Measurements from ENCODE around the gene CRY1. TPM values are rescaled to one million over a fixed set of nuclear protein-coding genes. Genes with fewer than 3 reads are reported as not detected.

The CRY1 gene
- total and polyA plus RNA-seq, 9 of the 15 experiments (the other 6 are each of a cell fraction or from before 2014, with no cell fraction given): 8.7 to 33.3 (median 25.2) TPM

DNA sequence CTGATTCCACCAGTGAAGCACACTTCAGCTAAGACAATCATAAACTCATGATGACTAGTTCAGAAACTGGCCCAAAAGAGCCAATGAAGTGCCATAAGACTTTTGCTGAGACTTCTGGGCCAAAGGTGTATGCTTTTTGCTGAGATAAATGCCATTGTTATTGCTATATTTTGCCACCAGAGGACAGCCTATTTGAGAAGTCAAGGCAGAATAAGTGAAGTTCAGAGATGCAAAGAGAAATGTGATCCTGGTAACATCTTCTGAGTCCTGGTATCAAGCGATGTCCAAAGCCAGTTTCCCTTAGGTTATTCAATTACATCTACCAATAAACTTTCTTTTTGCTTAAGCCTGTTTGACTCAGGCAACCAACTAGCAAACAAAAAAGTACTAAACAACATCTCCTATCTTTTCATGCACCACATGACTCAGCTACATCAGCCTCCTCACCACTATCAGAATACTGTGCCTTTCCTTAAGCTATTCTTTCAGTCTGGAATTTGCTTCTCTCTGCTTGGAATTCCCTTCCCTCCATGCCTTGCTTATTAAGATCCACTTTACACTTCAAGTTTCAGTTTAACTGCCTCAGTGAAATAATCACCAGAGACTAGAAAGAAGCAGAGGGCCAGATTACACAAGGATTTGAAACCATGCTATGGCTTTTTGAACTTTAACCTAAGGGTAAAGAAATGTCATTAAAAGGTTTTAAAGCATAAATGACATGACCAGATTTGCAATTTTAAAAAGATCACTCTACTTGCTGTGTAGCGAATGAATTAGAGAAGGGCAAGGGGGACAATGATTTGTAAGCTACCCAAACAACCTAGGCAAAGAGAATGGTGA is 14.0 kb downstream of the CRY1 start (continued):
- TF ChIP-seq CXXC5 (CRISPR knock-in tag; IDR thresholded peaks at IDR 0.05): no peak
- TF ChIP-seq BCOR (IDR thresholded peaks at IDR 0.05): no peak
- no peak for TF ChIP-seq SOX6 (IDR thresholded peaks at IDR 0.05)
- TF ChIP-seq FOXA1 (IDR thresholded peaks at IDR 0.05; ENCODE audit: borderline replicate concordance): no peak
- no peak for TF ChIP-seq KLF6 (CRISPR knock-in tag; IDR thresholded peaks at IDR 0.05; ENCODE audit: borderline replicate concordance)
- TF ChIP-seq, protein P1, sequence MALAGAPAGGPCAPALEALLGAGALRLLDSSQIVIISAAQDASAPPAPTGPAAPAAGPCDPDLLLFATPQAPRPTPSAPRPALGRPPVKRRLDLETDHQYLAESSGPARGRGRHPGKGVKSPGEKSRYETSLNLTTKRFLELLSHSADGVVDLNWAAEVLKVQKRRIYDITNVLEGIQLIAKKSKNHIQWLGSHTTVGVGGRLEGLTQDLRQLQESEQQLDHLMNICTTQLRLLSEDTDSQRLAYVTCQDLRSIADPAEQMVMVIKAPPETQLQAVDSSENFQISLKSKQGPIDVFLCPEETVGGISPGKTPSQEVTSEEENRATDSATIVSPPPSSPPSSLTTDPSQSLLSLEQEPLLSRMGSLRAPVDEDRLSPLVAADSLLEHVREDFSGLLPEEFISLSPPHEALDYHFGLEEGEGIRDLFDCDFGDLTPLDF (CRISPR knock-in tag; IDR thresholded peaks at IDR 0.05): no peak
- peak; percentile 66 for TF ChIP-seq ZNF316 (IDR thresholded peaks at IDR 0.05)
- TF ChIP-seq JUND (IDR thresholded peaks at IDR 0.05; ENCODE audit: borderline replicate concordance, low read depth, low read length): peak; percentile 5; the same call in 1 of the 2 replicates
- no peak for TF ChIP-seq JUND (tag; IDR thresholded peaks at IDR 0.05; ENCODE audit: borderline replicate concordance, low read depth, low read length)
- TF ChIP-seq YY1 (IDR thresholded peaks at IDR 0.05; ENCODE audit: borderline replicate concordance in 1 of 3, control insufficient read depth in 1 of 3, extremely low read depth in 1 of 3, insufficient read depth in 3 of 3, insufficient read length in 1 of 3, insufficient replicate concordance in 2 of 3, low read depth in 1 of 3, low read length in 2 of 3): no peak
- no peak for TF ChIP-seq CHD1 (IDR thresholded peaks at IDR 0.05; ENCODE audit: low read length)
- TF ChIP-seq, protein P2, sequence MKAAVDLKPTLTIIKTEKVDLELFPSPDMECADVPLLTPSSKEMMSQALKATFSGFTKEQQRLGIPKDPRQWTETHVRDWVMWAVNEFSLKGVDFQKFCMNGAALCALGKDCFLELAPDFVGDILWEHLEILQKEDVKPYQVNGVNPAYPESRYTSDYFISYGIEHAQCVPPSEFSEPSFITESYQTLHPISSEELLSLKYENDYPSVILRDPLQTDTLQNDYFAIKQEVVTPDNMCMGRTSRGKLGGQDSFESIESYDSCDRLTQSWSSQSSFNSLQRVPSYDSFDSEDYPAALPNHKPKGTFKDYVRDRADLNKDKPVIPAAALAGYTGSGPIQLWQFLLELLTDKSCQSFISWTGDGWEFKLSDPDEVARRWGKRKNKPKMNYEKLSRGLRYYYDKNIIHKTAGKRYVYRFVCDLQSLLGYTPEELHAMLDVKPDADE (conservative IDR thresholded peaks at IDR 0.05; ENCODE audit: control insufficient read depth, low read depth, low read length): no peak
- 0 out of 2 replicates have a peak, but pooled peaks have one; percentile 1 for TF ChIP-seq MAFF (IDR thresholded peaks at IDR 0.05; ENCODE audit: low read length)
- TF ChIP-seq, protein P3, sequence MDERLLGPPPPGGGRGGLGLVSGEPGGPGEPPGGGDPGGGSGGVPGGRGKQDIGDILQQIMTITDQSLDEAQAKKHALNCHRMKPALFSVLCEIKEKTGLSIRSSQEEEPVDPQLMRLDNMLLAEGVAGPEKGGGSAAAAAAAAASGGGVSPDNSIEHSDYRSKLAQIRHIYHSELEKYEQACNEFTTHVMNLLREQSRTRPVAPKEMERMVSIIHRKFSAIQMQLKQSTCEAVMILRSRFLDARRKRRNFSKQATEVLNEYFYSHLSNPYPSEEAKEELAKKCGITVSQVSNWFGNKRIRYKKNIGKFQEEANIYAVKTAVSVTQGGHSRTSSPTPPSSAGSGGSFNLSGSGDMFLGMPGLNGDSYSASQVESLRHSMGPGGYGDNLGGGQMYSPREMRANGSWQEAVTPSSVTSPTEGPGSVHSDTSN (CRISPR knock-in tag; IDR thresholded peaks at IDR 0.05; ENCODE audit: low read depth): no peak
- TF ChIP-seq, protein P3 (tag; conservative IDR thresholded peaks at IDR 0.05; ENCODE audit: low read depth): no peak
- TF ChIP-seq, protein P4, sequence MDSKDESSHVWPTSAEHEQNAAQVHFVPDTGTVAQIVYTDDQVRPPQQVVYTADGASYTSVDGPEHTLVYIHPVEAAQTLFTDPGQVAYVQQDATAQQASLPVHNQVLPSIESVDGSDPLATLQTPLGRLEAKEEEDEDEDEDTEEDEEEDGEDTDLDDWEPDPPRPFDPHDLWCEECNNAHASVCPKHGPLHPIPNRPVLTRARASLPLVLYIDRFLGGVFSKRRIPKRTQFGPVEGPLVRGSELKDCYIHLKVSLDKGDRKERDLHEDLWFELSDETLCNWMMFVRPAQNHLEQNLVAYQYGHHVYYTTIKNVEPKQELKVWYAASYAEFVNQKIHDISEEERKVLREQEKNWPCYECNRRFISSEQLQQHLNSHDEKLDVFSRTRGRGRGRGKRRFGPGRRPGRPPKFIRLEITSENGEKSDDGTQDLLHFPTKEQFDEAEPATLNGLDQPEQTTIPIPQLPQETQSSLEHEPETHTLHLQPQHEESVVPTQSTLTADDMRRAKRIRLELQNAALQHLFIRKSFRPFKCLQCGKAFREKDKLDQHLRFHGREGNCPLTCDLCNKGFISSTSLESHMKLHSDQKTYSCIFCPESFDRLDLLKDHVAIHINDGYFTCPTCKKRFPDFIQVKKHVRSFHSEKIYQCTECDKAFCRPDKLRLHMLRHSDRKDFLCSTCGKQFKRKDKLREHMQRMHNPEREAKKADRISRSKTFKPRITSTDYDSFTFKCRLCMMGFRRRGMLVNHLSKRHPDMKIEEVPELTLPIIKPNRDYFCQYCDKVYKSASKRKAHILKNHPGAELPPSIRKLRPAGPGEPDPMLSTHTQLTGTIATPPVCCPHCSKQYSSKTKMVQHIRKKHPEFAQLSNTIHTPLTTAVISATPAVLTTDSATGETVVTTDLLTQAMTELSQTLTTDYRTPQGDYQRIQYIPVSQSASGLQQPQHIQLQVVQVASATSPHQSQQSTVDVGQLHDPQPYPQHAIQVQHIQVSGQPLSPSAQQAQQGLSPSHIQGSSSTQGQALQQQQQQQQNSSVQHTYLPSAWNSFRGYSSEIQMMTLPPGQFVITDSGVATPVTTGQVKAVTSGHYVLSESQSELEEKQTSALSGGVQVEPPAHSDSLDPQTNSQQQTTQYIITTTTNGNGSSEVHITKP (IDR thresholded peaks at IDR 0.05; ENCODE audit: partially characterized antibody): no peak

Data from K562 (cell line).